ENCODE results near the gene COPS8. TPM values are rescaled to one million over a fixed set of nuclear protein-coding genes. Genes with fewer than 3 reads are reported as not detected.

The COPS8 gene
- total and polyA plus RNA-seq, 2 experiments from 2014 or later, result 99.7 to 139 TPM

DNA sequence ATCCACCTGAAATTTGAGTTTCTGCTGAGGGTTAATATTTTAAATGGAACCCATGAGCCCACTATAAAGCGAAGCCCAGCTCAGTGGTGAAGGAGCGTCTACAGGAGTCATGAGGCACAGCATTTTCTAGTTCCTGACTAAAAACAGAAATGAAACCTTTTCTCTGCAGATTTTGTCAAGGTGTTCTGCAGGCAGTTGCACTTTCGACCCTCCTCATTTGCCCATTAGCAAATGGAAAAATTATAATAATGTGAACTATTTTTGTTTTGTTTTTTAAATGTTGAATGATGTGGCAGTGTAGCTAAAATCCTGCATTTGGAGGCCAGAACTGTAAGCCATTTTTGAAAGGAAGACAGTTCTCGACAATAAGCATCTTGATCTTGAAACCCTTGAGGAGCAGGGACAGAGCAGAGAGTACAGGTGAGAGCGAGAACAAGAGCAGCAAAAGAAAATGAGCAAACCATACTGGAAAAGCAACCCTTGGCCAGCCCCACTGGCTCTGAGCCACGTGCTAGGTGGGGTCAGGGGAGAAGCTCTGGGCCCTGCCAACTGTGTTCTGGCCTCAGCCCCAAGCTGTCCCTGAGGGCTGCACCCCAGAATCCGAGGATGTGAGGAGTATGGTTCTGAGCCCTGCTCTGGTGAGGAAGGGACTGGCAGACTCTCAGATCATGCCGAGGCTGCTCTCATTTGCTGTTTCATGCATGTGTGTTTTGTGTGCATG lies 26.4 kb upstream of the COPS8 start:
- H3K9me3 ChIP-seq (ENCODE audit: low read depth), result no peaks in the 10 kb centered on the region
- no peak overlapping the region for H3K27ac ChIP-seq
- TF ChIP-seq, protein P1, sequence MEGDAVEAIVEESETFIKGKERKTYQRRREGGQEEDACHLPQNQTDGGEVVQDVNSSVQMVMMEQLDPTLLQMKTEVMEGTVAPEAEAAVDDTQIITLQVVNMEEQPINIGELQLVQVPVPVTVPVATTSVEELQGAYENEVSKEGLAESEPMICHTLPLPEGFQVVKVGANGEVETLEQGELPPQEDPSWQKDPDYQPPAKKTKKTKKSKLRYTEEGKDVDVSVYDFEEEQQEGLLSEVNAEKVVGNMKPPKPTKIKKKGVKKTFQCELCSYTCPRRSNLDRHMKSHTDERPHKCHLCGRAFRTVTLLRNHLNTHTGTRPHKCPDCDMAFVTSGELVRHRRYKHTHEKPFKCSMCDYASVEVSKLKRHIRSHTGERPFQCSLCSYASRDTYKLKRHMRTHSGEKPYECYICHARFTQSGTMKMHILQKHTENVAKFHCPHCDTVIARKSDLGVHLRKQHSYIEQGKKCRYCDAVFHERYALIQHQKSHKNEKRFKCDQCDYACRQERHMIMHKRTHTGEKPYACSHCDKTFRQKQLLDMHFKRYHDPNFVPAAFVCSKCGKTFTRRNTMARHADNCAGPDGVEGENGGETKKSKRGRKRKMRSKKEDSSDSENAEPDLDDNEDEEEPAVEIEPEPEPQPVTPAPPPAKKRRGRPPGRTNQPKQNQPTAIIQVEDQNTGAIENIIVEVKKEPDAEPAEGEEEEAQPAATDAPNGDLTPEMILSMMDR (IDR thresholded peaks at IDR 0.05; ENCODE audit: low read depth, low read length), result no peak
- H3K27me3 ChIP-seq, result no peaks in the 10 kb centered on the region
- no peaks in the 10 kb centered on the region for H3K36me3 ChIP-seq
- H3K4me1 ChIP-seq (ENCODE audit: low read depth), result no peaks in the 10 kb centered on the region
- no peak overlapping the region for H3K4me3 ChIP-seq
- no peak for DNase-seq (ENCODE audit: low read depth in 1 of 2, low spot score in 1 of 2)

DNA sequence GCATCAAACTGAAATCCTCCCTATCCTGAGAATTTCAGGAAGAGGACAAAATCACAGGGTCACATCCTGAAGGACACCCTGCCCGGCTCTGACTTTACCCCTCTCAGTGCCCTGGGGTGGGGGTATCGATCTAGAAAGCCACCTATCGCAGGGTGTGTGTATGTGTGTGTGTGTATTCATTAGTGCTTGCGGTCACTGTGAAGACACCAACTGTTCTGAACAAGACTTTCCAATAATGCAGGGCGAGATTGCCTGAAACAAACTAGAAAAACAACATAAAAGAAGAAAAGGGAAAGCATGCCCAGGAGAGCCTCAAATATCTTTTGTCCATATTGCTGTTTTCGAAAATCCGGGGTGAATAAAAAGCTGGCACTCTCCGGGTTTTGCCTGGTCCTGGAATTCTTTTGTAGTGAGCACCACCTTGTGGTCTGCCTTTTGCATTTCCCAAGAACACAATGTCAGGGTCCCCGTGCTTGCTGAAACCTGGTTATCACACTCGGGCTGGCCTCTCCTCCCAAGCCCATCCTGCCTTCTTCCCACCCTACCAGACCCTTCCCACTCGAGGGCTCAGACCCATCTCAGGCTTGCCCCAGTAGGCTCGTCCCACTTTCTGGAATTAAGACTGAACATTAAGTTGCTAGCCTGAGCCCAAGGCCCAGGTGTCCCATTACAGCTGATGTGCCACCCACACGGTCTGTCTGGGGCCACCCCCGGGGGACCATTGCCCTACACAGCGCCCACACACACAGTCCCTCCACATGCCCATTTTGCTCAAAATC lies 25.0 kb upstream of the COPS8 start:
- no peak overlapping the region for H3K4me3 ChIP-seq
- H3K9me3 ChIP-seq (ENCODE audit: low read depth), result no peaks in the 10 kb centered on the region
- H3K36me3 ChIP-seq, result no peaks in the 10 kb centered on the region
- H3K27me3 ChIP-seq, result no peaks in the 10 kb centered on the region
- no peak overlapping the region for H3K27ac ChIP-seq
- H3K4me1 ChIP-seq (ENCODE audit: low read depth), result no peaks in the 10 kb centered on the region
- TF ChIP-seq, protein P1 (IDR thresholded peaks at IDR 0.05; ENCODE audit: low read depth, low read length), result peak; percentile 72
- DNase-seq (ENCODE audit: low read depth in 1 of 2, low spot score in 1 of 2), result peak; percentile 75 to 83

GRCh38 chr2:237061356-237061755 lies 24.3 kb upstream of the COPS8 start:
- no peaks in the 10 kb centered on the region for H3K4me1 ChIP-seq (ENCODE audit: low read depth)
- no peak for DNase-seq (ENCODE audit: low read depth in 1 of 2, low spot score in 1 of 2)
- H3K27me3 ChIP-seq, result no peaks in the 10 kb centered on the region
- TF ChIP-seq, protein P1 (IDR thresholded peaks at IDR 0.05; ENCODE audit: low read depth, low read length), result no peak
- H3K9me3 ChIP-seq (ENCODE audit: low read depth), result no peaks in the 10 kb centered on the region
- H3K4me3 ChIP-seq, result no peak overlapping the region
- no peaks in the 10 kb centered on the region for H3K36me3 ChIP-seq
- no peak overlapping the region for H3K27ac ChIP-seq

GRCh38 chr2:237062585-237062984 lies 23.1 kb upstream of the COPS8 start:
- no peaks in the 10 kb centered on the region for H3K36me3 ChIP-seq
- TF ChIP-seq, protein P1 (IDR thresholded peaks at IDR 0.05; ENCODE audit: low read depth, low read length), result no peak
- H3K4me1 ChIP-seq (ENCODE audit: low read depth), result no peaks in the 10 kb centered on the region
- H3K4me3 ChIP-seq, result no peak overlapping the region
- H3K27me3 ChIP-seq, result no peaks in the 10 kb centered on the region
- no peaks in the 10 kb centered on the region for H3K9me3 ChIP-seq (ENCODE audit: low read depth)
- no peak for DNase-seq (ENCODE audit: low read depth in 1 of 2, low spot score in 1 of 2)
- H3K27ac ChIP-seq, result no peak overlapping the region

- no peak overlapping the region for H3K4me3 ChIP-seq
- no peaks in the 10 kb centered on the region for H3K9me3 ChIP-seq (ENCODE audit: low read depth)
- no peak for DNase-seq (ENCODE audit: low read depth in 1 of 2, low spot score in 1 of 2)
- TF ChIP-seq, protein P1 (IDR thresholded peaks at IDR 0.05; ENCODE audit: low read depth, low read length), result no peak
- H3K27me3 ChIP-seq, result no peaks in the 10 kb centered on the region
- H3K4me1 ChIP-seq (ENCODE audit: low read depth), result no peaks in the 10 kb centered on the region
- no peaks in the 10 kb centered on the region for H3K36me3 ChIP-seq
- no peak overlapping the region for H3K27ac ChIP-seq
Observed at GRCh38 chr2:237064203-237065070, 21.3 kb upstream of the COPS8 start.
